TTC549 (cell line): ENCODE results near the gene DEPDC5.

Experiments
- FAIRE-seq: peaks from 2 replicates; lab custom pipeline; 2012; peaks lifted over from hg19 to GRCh38; lab: Jason Lieb, UNC

The DEPDC5 gene

GRCh38 chr22:31896472-31896871 is 142.7 kb downstream of the DEPDC5 start:
- FAIRE-seq: no peak

GRCh38 chr22:31897842-31898805 is 144.3 kb downstream of the DEPDC5 start:
- FAIRE-seq: no peak

GRCh38 chr22:31898926-31899325 is 145.1 kb downstream of the DEPDC5 start:
- FAIRE-seq: no peak

GRCh38 chr22:31899669-31900068 is 145.8 kb downstream of the DEPDC5 start:
- FAIRE-seq: no peak

- no peak for FAIRE-seq
These were observed 147.7 kb downstream of the DEPDC5 start for GRCh38 chr22:31901388-31902137.

GRCh38 chr22:31904651-31905050 is 150.8 kb downstream of the DEPDC5 start:
- no peak for FAIRE-seq

GRCh38 chr22:31905356-31905755 is 151.5 kb downstream of the DEPDC5 start:
- FAIRE-seq: no peak

- FAIRE-seq: no peak
These were observed 152.3 kb downstream of the DEPDC5 start for GRCh38 chr22:31906086-31906485.

- no peak for FAIRE-seq
These were observed 152.8 kb downstream of the DEPDC5 start for GRCh38 chr22:31906569-31906968.

GRCh38 chr22:31909977-31910376 is 156.2 kb downstream of the DEPDC5 start:
- FAIRE-seq: no peak

- FAIRE-seq: no peak
These were observed 158.0 kb downstream of the DEPDC5 start for GRCh38 chr22:31911565-31912406.

- no peak for FAIRE-seq
These were observed 158.6 kb downstream of the DEPDC5 start for GRCh38 chr22:31912407-31912743.

- FAIRE-seq: no peak
These were observed 161.8 kb downstream of the DEPDC5 start for GRCh38 chr22:31915586-31915985.

GRCh38 chr22:31917227-31917921 is 163.6 kb downstream of the DEPDC5 start:
- FAIRE-seq: no peak

- no peak for FAIRE-seq
These were observed 165.9 kb downstream of the DEPDC5 start for GRCh38 chr22:31919730-31920129.

GRCh38 chr22:31920306-31920705 is 166.5 kb downstream of the DEPDC5 start:
- FAIRE-seq: no peak

- FAIRE-seq: no peak
These were observed 167.3 kb downstream of the DEPDC5 start for GRCh38 chr22:31921106-31921505.

GRCh38 chr22:31922534-31922933 is 168.7 kb downstream of the DEPDC5 start:
- FAIRE-seq: no peak

GRCh38 chr22:31923136-31923535 is 169.3 kb downstream of the DEPDC5 start:
- no peak for FAIRE-seq

GRCh38 chr22:31923747-31924146 is 169.9 kb downstream of the DEPDC5 start:
- FAIRE-seq: no peak

- no peak for FAIRE-seq
These were observed 171.2 kb downstream of the DEPDC5 start for GRCh38 chr22:31925056-31925455.

- FAIRE-seq: no peak
These were observed 172.2 kb downstream of the DEPDC5 start for GRCh38 chr22:31926024-31926423.
